HepG2 (cell line): ENCODE results near the gene ACSF3. TPM values are rescaled to one million over a fixed set of nuclear protein-coding genes. Genes with fewer than 3 reads are reported as not detected.

Source experiments
- ATAC-seq: fragments of 200-7000 bp; cut with Tn5 transposase; 3 replicates; pipeline ENCODE4 v1.9.1; 2020; ENCODE audit warnings: mild to moderate bottlenecking, moderate library complexity
- BruUV-seq: library from RNA; stranded (reverse); fragments of 400-500 nt; replicated peaks from 2 replicates; lab custom pipeline; 2021; lab: Mats Ljungman, UMichigan
- CTCF ChIA-PET: fragments of 300-600 bp; formaldehyde crosslinking; extraction: SDS; loops from one replicate; lab custom pipeline; 2021; ENCODE audit warnings: low total read pairs, inconsistent platforms, low intra/inter-chr PET ratio; lab: Yijun Ruan, JAX
- POLR2A ChIA-PET: fragments of 350-600 bp; sonication (Branson Sonifier 250); formaldehyde crosslinking; loops from one replicate; lab custom pipeline; 2020; ENCODE audit warnings: antibody characterized with exemption, inconsistent platforms; lab: Yijun Ruan, JAX
- DNase-seq: peaks from one replicate; pipeline ENCODE4 v3.0.0-alpha.2; 2015; ENCODE audit warnings: low spot score
- FAIRE-seq: peaks from 3 replicates; lab custom pipeline; 2011; peaks lifted over from hg19 to GRCh38; lab: Jason Lieb, UNC
- H2AFZ ChIP-seq: one replicate; pipeline ENCODE4 v1.6.1; 2011; ENCODE audit warnings: low read length, inconsistent platforms
- H3K27ac ChIP-seq: fragments of 300-600 bp; 3 replicates; pipeline ENCODE4 v1.8.0; 2011; ENCODE audit warnings: mixed run types, mild to moderate bottlenecking, mixed read lengths, low read length, inconsistent platforms; ENCODE audit not compliant: insufficient read depth; ENCODE audit errors: extremely low read length
- H3K27me3 ChIP-seq, 2 experiments: fragments of 200-600 bp in 1 of 2; 2 replicates in 1 of 2; 3 replicates in 1 of 2; pipeline versions ENCODE4 v1.6.0 to v1.8.0; 2011; ENCODE audit warnings: low read length in 2 of 2, mild to moderate bottlenecking in 2 of 2, moderate library complexity in 2 of 2, inconsistent platforms in 1 of 2; ENCODE audit not compliant: insufficient read depth in 2 of 2, control insufficient read depth in 1 of 2
- H3K36me3 ChIP-seq, 2 experiments: fragments of 200-600 bp in 1 of 2; replicated peaks in 1 of 2; 2 replicates in 1 of 2; 3 replicates in 1 of 2; pipeline versions ENCODE4 v1.5.1 to v1.8.0; 2011; ENCODE audit warnings: low read length in 2 of 2, inconsistent platforms in 1 of 2; ENCODE audit not compliant: insufficient read depth in 2 of 2, control insufficient read depth in 1 of 2
- H3K4me1 ChIP-seq: 2 replicates; pipeline ENCODE4 v1.5.1; 2012; ENCODE audit warnings: low read length, inconsistent platforms; ENCODE audit not compliant: insufficient read depth
- H3K4me2 ChIP-seq: 2 replicates; pipeline ENCODE4 v1.6.0; 2011; ENCODE audit warnings: low read depth, low read length, inconsistent platforms
- H3K4me3 ChIP-seq, 3 experiments: fragments of 200-600 bp in 1 of 3; sonication (generic), shearing (Covaris generic) in 1 of 3; replicated peaks in 1 of 3; 2 replicates each; pipeline ENCODE4 v1.5.1; 2011 to 2016; ENCODE audit warnings: low read length in 3 of 3, inconsistent platforms in 2 of 3, low read depth in 2 of 3, mild to moderate bottlenecking in 2 of 3, control low read depth in 1 of 3, mixed read lengths in 1 of 3; ENCODE audit not compliant: insufficient read depth in 1 of 3
- H3K79me2 ChIP-seq: one replicate; pipeline ENCODE4 v1.6.1; 2011; ENCODE audit warnings: low read length, inconsistent platforms; ENCODE audit not compliant: insufficient read depth
- H3K9ac ChIP-seq: 2 replicates; pipeline ENCODE4 v1.6.0; 2011; ENCODE audit warnings: mild to moderate bottlenecking, low read depth, low read length, inconsistent platforms; ENCODE audit not compliant: insufficient read depth
- H3K9me3 ChIP-seq: 2 replicates; pipeline ENCODE4 v1.5.1; 2012; ENCODE audit warnings: mild to moderate bottlenecking, low read length
- H4K20me1 ChIP-seq: 2 replicates; pipeline ENCODE4 v1.6.0; 2011; ENCODE audit warnings: inconsistent platforms, mild to moderate bottlenecking, low read length, moderate library complexity; ENCODE audit not compliant: insufficient read depth
- AGO2 ChIP-seq: fragments of 200-400 bp; formaldehyde crosslinking; optimal IDR thresholded peaks from 2 replicates; pipeline ENCODE3; 2017; ENCODE audit warnings: mild to moderate bottlenecking, low read depth, low read length, moderate library complexity
- CHD4 ChIP-seq: fragments of 200-600 bp; sonication (generic); IDR thresholded peaks from 2 replicates; pipeline ENCODE4 v1.7.0; 2017; ENCODE audit warnings: mild to moderate bottlenecking, low read length, borderline replicate concordance
- HNF4A ChIP-seq: sonication (generic); formaldehyde crosslinking; IDR thresholded peaks from 2 replicates; pipeline ENCODE4 v1.4.0; 2020; ENCODE audit warnings: missing genetic modification reagents
- HNRNPK ChIP-seq: fragments of 200-400 bp; formaldehyde crosslinking; IDR thresholded peaks from 2 replicates; pipeline ENCODE4 v1.6.1; 2018; ENCODE audit warnings: low read length, low read depth, moderate library complexity, mild to moderate bottlenecking; ENCODE audit not compliant: poor library complexity, severe bottlenecking
- KDM4B ChIP-seq: sonication (generic); formaldehyde crosslinking; IDR thresholded peaks from 2 replicates; pipeline ENCODE4 v1.4.0; 2020; ENCODE audit warnings: missing genetic modification reagents
- MBD4 ChIP-seq: IDR thresholded peaks from 2 replicates; pipeline ENCODE4 v1.6.1; 2012; ENCODE audit warnings: low read length, inconsistent platforms, borderline replicate concordance
- MIXL1 ChIP-seq: IDR thresholded peaks from 2 replicates; pipeline ENCODE4 v1.6.1; 2016
- MXD4 ChIP-seq: IDR thresholded peaks from 2 replicates; pipeline ENCODE4 v1.6.1; 2016; ENCODE audit warnings: mild to moderate bottlenecking, missing biosample characterization, missing genetic modification reagents
- NBN ChIP-seq: fragments of 450-650 bp; conservative IDR thresholded peaks from 2 replicates; pipeline ENCODE4 v1.6.1; 2017
- NR2F1 ChIP-seq, 2 experiments: fragments of 450-650 bp in 1 of 2; formaldehyde crosslinking in 1 of 2; IDR thresholded peaks; 2 replicates each; pipeline versions ENCODE4 v1.5.0 to v1.6.1; 2016 to 2020; ENCODE audit warnings: mild to moderate bottlenecking in 1 of 2, missing compliant biosample characterization in 1 of 2, missing genetic modification reagents in 1 of 2, moderate library complexity in 1 of 2
- SOX5 ChIP-seq: IDR thresholded peaks from 2 replicates; pipeline ENCODE4 v1.6.1; 2016; ENCODE audit warnings: borderline replicate concordance
- SP4 ChIP-seq: sonication (generic); formaldehyde crosslinking; IDR thresholded peaks from 2 replicates; pipeline ENCODE4 v1.8.1; 2023; ENCODE audit warnings: mild to moderate bottlenecking, missing genetic modification reagents
- ZNF225 ChIP-seq: sonication (generic); formaldehyde crosslinking; IDR thresholded peaks from 2 replicates; pipeline ENCODE4 v1.4.0; 2020; ENCODE audit warnings: mild to moderate bottlenecking, missing genetic modification reagents
- ZNF383 ChIP-seq: sonication (generic); formaldehyde crosslinking; IDR thresholded peaks from 2 replicates; pipeline ENCODE4 v1.4.0; 2020; ENCODE audit warnings: missing genetic modification reagents, mild to moderate bottlenecking, borderline replicate concordance
- ZNF530 ChIP-seq: sonication (generic); formaldehyde crosslinking; IDR thresholded peaks from 2 replicates; pipeline ENCODE4 v1.5.0; 2020; ENCODE audit warnings: low read depth, mild to moderate bottlenecking, missing genetic modification reagents
- ZNF572 ChIP-seq: sonication (generic); formaldehyde crosslinking; IDR thresholded peaks from 2 replicates; pipeline ENCODE4 v1.5.1; 2020; ENCODE audit warnings: mild to moderate bottlenecking, missing genetic modification reagents
- ZZZ3 ChIP-seq: sonication (generic); formaldehyde crosslinking; IDR thresholded peaks from 2 replicates; pipeline ENCODE4 v1.4.0; 2020; ENCODE audit warnings: missing genetic modification reagents, mild to moderate bottlenecking, borderline replicate concordance
- WGBS: methylation state at CpG from one replicate; pipeline ENCODE4 v1.1.6; 2017; ENCODE audit warnings: low lambda C conversion rate; 5-methylcytosine and 5-hydroxymethylcytosine counted together
- in situ Hi-C: cut with HindIII; loops from 2 replicates; pipeline ENCODE4 v1.10.0; 2017; ENCODE audit warnings: low pct_unique_long_range_greater_than_20kb; ENCODE audit not compliant: extremely low pct_ligation_motif_present
- intact Hi-C: fragments of 100-400 bp; cut with micrococcal nuclease; formaldehyde crosslinking; loops from one replicate; pipeline ENCODE4 v1.10.0; 2022; ENCODE audit not compliant: unreplicated experiment
- polyA plus RNA-seq, 8 experiments: library from polyadenylated mRNA; depleted of rRNA in 3 of 8; stranded (reverse) in 7 of 8; unstranded in 1 of 8; fragments of >200 nt; fragmentation: Illumina TruSeq in 4 of 8; extraction: Trizol in 4 of 8; gene quantifications; 2 replicates each; pipeline versions ENCODE4 v1.2.1 to v1.2.3, GENCODE V29; 2011 to 2016; ENCODE audit warnings: low read depth in 4 of 8, missing spikeins in 1 of 8, mixed read lengths in 1 of 8; ENCODE audit not compliant: insufficient read depth in 1 of 8
- total RNA-seq, 5 experiments: library from RNA; depleted of rRNA; stranded (reverse); fragments of >200 nt; fragmentation: Illumina TruSeq; extraction: Trizol; gene quantifications; 2 replicates each; pipeline ENCODE4 v1.2.3, GENCODE V29; 2016; ENCODE audit warnings: low read depth in 1 of 5
- TF ChIP-seq, protein P1 (sequence below): sonication (generic); formaldehyde crosslinking; IDR thresholded peaks from 2 replicates; pipeline ENCODE4 v1.4.0; 2020; ENCODE audit warnings: mild to moderate bottlenecking, low read depth, missing genetic modification reagents
- TF ChIP-seq, protein P2 (sequence below): sonication (generic); formaldehyde crosslinking; conservative IDR thresholded peaks from 2 replicates; pipeline ENCODE4 v1.4.0; 2020; ENCODE audit warnings: mild to moderate bottlenecking, missing genetic modification reagents, moderate library complexity

ACSF3 gene
- total and polyA plus RNA-seq, 2 of the 13 experiments (the other 11 are each of a cell fraction or from before 2014, with no cell fraction given): 14.9 to 30.6 TPM

DNA sequence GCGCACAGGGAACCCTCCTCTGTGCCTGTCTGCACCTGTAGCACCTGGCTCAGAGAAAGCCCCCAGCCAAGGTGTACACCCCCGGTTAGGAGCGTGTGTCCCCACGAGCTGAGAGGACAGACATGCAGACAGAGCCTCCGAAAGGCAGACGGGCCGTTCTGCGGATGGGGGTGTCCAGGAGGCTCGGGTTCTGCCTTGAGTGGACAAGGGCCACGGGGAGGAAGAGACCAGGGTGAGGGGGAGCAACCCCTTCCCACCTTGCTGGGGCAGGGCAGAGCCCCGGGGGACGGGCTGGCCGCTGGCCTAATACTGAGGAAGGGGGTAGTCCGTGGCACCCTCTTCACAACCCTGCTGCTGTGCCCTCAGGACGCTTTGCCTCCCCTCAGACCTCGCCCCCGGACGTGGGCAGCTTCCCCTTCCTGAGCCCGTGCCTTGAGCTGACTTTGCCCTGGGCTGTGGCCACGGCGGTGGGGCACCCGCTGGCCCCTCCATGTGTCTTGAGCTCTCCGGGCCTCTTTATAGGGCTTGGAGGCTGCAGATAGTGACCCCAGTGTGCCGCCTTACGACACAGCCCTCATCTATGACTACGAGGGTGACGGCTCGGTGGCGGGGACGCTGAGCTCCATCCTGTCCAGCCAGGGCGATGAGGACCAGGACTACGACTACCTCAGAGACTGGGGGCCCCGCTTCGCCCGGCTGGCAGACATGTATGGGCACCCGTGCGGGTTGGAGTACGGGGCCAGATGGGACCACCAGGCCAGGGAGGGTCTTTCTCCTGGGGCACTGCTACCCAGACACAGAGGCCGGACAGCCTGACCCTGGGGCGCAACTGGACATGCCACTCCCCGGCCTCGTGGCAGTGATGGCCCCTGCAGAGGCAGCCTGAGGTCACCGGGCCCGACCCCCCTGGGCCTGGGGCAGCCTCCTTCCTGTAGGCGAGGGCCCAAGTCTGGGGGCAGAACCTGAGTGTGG, 101.0 kb downstream of the ACSF3 start (continued):
- TF ChIP-seq NR2F1 (CRISPR knock-in tag; IDR thresholded peaks at IDR 0.05): no peak
- peak; percentile 95 for TF ChIP-seq AGO2
- no peak for TF ChIP-seq MXD4 (CRISPR knock-in tag)
- TF ChIP-seq HNF4A: no peak
- TF ChIP-seq, all 625 proteins: peak for 18

DNA sequence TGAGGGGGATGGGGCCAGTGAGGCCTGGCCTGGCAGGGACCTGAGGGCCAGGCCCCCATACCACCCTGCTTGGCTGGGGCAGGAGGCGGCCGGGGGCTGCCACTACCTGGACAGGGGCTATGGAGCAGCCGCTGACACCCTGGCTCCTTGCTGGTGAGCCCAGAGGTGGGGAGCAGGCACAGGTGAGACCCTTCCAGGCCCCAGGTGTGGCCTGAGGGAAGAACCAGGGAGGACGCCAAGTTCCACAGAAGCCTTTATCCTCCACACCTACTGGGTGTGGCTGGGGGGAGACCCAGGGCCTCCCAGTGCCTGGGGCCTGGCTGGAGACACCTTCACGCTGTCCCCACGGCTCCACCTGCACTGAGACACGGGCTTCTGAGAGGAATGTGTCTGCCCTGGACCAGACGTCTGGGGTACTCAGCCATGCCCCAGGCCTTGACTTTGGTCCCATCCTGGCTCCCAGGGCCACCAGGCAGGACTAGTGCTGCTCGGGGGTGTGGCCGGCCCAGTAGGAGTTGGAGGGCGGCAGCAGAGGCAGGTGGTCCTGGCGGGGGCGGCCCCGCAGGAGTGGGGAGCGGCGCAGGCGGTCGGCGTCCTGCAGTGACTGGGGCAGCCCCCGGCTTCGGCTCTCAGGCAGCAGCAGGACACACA, 102.0 kb downstream of the ACSF3 start:
- no peak overlapping the region for H3K4me3 ChIP-seq
- 0 out of 2 replicates have a peak, but pooled peaks cover 4% of the 10 kb centered on the region for H4K20me1 ChIP-seq
- peaks cover 22% of the 10 kb centered on the region for H3K79me2 ChIP-seq
- ChIA-PET POLR2A (no interaction called here), CTCF (no interaction called here)
- H3K9me3 ChIP-seq: no peaks in the 10 kb centered on the region
- FAIRE-seq (no peak), DNase-seq (no peak), ATAC-seq (no peak)
- WGBS: 94% methylated on average over 17 of the region's 21 CpGs
- H3K9ac ChIP-seq: no peak overlapping the region
- H3K36me3 ChIP-seq: peaks cover 0 to 3% of the 10 kb centered on the region in 2 experiments; a peak in 1 of 5 replicates
- peaks cover 47% of the 10 kb centered on the region for H3K4me1 ChIP-seq
- no peaks in the 10 kb centered on the region; a peak in 2 of 5 replicates for H3K27me3 ChIP-seq
- BruUV-seq: no TSS peak
- in situ Hi-C loops (no loop called here), intact Hi-C loops (no loop called here)
- no peak overlapping the region for H3K27ac ChIP-seq
- no peak overlapping the region for H3K4me2 ChIP-seq
- no peak overlapping the region for H2AFZ ChIP-seq
- TF ChIP-seq MIXL1 (CRISPR knock-in tag) (no peak), CHD4 (no peak), SP4 (CRISPR knock-in tag) (no peak), ZNF225 (CRISPR knock-in tag) (no peak), ZNF572 (CRISPR knock-in tag) (no peak), ZNF530 (no peak), SOX5 (CRISPR knock-in tag) (no peak), ZZZ3 (CRISPR knock-in tag) (no peak), HNRNPK (no peak), KDM4B (CRISPR knock-in tag) (no peak), MBD4 (no peak), NBN (no peak), AGO2 (peak; percentile 90), ZNF383 (CRISPR knock-in tag) (no peak)
- TF ChIP-seq, protein P1, sequence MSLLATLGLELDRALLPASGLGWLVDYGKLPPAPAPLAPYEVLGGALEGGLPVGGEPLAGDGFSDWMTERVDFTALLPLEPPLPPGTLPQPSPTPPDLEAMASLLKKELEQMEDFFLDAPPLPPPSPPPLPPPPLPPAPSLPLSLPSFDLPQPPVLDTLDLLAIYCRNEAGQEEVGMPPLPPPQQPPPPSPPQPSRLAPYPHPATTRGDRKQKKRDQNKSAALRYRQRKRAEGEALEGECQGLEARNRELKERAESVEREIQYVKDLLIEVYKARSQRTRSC (CRISPR knock-in tag): no peak
- TF ChIP-seq, protein P2, sequence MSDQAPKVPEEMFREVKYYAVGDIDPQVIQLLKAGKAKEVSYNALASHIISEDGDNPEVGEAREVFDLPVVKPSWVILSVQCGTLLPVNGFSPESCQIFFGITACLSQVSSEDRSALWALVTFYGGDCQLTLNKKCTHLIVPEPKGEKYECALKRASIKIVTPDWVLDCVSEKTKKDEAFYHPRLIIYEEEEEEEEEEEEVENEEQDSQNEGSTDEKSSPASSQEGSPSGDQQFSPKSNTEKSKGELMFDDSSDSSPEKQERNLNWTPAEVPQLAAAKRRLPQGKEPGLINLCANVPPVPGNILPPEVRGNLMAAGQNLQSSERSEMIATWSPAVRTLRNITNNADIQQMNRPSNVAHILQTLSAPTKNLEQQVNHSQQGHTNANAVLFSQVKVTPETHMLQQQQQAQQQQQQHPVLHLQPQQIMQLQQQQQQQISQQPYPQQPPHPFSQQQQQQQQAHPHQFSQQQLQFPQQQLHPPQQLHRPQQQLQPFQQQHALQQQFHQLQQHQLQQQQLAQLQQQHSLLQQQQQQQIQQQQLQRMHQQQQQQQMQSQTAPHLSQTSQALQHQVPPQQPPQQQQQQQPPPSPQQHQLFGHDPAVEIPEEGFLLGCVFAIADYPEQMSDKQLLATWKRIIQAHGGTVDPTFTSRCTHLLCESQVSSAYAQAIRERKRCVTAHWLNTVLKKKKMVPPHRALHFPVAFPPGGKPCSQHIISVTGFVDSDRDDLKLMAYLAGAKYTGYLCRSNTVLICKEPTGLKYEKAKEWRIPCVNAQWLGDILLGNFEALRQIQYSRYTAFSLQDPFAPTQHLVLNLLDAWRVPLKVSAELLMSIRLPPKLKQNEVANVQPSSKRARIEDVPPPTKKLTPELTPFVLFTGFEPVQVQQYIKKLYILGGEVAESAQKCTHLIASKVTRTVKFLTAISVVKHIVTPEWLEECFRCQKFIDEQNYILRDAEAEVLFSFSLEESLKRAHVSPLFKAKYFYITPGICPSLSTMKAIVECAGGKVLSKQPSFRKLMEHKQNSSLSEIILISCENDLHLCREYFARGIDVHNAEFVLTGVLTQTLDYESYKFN: no peak
